Ascending aorta (tissue), 2 donors: ENCODE results near the gene MIPEP. TPM values are rescaled to one million over a fixed set of nuclear protein-coding genes. Genes with fewer than 3 reads are reported as not detected.

Experiments
- DNase-seq, 2 donors: peaks; one replicate each; pipeline ENCODE4 v3.0.0-alpha.2; 2019; ENCODE audit warnings: low spot score in 2 of 2
- H3K27ac ChIP-seq, 2 donors: fragments of 200-600 bp; sonication (generic); one replicate each; pipeline ENCODE4 v1.5.1; 2016 to 2017; ENCODE audit warnings: mild to moderate bottlenecking in 1 of 2
- H3K27me3 ChIP-seq: fragments of 200-600 bp; sonication (generic); one replicate; pipeline ENCODE4 v1.5.1; 2017
- H3K36me3 ChIP-seq, 2 donors: fragments of 200-600 bp; sonication (generic); one replicate each; pipeline ENCODE4 v1.5.1; 2016
- H3K4me1 ChIP-seq, 2 donors: fragments of 200-600 bp; sonication (generic); one replicate each; pipeline ENCODE4 v1.5.1; 2016 to 2017; ENCODE audit warnings: mild to moderate bottlenecking in 1 of 2
- H3K4me3 ChIP-seq, 2 donors: fragments of 200-600 bp; sonication (generic); one replicate each; pipeline ENCODE4 v1.5.1; 2016 to 2017; ENCODE audit warnings: mild to moderate bottlenecking in 1 of 2
- H3K9me3 ChIP-seq, 2 donors: fragments of 200-600 bp; sonication (generic); one replicate each; pipeline ENCODE4 v1.5.1; 2016
- intact Hi-C: fragments of 100-400 bp; cut with DNase I; formaldehyde crosslinking; loops from one replicate; pipeline ENCODE4 v1.15.1; 2023
- total RNA-seq: library from RNA; depleted of rRNA; stranded (reverse); fragments of >200 nt; gene quantifications from one replicate; pipeline ENCODE4 v1.1.0, GENCODE V29; 2016
- TF ChIP-seq, protein P1 (sequence below), 3 experiments: fragments of 200-600 bp in 2 of 3; fragments of 450-650 bp in 1 of 3; sonication (generic) in 2 of 3; IDR thresholded peaks; one replicate each; pipeline ENCODE4 v1.5.1; 2016 to 2019; ENCODE audit warnings: antibody characterized with exemption in 3 of 3, mild to moderate bottlenecking in 1 of 3, moderate library complexity in 1 of 3

Gene MIPEP
- total RNA-seq, 1 donor from 2014 or later = 2.8 TPM

DNA sequence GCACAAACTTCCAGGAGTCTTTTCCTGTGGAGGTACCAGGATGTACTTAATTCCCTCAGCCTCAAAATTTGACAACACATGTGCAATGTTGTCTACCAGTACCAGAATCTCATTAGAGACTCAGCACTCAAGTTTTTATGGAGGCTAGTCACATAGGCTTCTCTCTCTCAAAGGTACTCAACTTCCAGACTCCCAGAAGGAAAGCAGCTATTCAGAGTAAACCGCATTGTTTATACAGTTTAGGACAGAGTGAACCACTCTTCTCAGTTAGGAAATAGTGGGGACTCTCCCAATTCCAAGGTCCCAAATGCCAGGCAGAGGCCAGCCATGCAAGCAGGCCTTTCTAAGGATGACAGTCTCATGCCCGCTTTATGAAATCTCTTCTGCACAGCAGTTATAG lies 16.6 kb upstream of the MIPEP start:
- H3K4me1 ChIP-seq = peaks cover 0 to 6% of the 10 kb centered on the region in 2 donors
- no peaks in the 10 kb centered on the region for H3K27me3 ChIP-seq
- TF ChIP-seq, protein P1, sequence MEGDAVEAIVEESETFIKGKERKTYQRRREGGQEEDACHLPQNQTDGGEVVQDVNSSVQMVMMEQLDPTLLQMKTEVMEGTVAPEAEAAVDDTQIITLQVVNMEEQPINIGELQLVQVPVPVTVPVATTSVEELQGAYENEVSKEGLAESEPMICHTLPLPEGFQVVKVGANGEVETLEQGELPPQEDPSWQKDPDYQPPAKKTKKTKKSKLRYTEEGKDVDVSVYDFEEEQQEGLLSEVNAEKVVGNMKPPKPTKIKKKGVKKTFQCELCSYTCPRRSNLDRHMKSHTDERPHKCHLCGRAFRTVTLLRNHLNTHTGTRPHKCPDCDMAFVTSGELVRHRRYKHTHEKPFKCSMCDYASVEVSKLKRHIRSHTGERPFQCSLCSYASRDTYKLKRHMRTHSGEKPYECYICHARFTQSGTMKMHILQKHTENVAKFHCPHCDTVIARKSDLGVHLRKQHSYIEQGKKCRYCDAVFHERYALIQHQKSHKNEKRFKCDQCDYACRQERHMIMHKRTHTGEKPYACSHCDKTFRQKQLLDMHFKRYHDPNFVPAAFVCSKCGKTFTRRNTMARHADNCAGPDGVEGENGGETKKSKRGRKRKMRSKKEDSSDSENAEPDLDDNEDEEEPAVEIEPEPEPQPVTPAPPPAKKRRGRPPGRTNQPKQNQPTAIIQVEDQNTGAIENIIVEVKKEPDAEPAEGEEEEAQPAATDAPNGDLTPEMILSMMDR (IDR thresholded peaks at IDR 0.05) = no peak
- intact Hi-C loops = no loop called here
- no peak overlapping the region for H3K27ac ChIP-seq
- H3K36me3 ChIP-seq = no peaks in the 10 kb centered on the region
- no peak for DNase-seq
- no peak overlapping the region for H3K4me3 ChIP-seq
- no peaks in the 10 kb centered on the region for H3K9me3 ChIP-seq

DNA sequence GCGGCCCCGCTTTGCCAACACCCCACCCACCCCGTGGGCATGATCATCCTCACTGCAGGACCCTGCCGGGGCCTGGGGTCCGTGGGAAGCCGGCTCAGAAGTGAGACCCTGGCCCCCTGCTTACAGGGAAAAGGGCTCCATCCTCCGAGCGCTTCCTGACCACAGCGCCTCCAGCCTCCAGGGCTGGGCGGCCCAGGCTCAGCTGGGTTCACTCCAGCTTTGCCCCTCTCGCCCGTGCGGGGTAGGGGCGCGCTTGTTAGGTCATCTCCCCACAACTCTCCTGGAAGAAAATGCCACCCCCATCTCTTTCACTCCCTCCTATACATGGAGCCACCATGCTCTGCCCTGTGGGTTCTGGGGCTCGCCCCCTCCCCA lies 14.7 kb upstream of the MIPEP start:
- H3K27ac ChIP-seq = no peak overlapping the region
- TF ChIP-seq, protein P1 (IDR thresholded peaks at IDR 0.05) = no peak
- intact Hi-C loops = no loop called here
- H3K27me3 ChIP-seq = no peaks in the 10 kb centered on the region
- no peak overlapping the region for H3K4me3 ChIP-seq
- peaks cover 0 to 6% of the 10 kb centered on the region in 2 donors for H3K4me1 ChIP-seq
- H3K36me3 ChIP-seq = no peaks in the 10 kb centered on the region
- no peak for DNase-seq
- H3K9me3 ChIP-seq = no peaks in the 10 kb centered on the region

DNA sequence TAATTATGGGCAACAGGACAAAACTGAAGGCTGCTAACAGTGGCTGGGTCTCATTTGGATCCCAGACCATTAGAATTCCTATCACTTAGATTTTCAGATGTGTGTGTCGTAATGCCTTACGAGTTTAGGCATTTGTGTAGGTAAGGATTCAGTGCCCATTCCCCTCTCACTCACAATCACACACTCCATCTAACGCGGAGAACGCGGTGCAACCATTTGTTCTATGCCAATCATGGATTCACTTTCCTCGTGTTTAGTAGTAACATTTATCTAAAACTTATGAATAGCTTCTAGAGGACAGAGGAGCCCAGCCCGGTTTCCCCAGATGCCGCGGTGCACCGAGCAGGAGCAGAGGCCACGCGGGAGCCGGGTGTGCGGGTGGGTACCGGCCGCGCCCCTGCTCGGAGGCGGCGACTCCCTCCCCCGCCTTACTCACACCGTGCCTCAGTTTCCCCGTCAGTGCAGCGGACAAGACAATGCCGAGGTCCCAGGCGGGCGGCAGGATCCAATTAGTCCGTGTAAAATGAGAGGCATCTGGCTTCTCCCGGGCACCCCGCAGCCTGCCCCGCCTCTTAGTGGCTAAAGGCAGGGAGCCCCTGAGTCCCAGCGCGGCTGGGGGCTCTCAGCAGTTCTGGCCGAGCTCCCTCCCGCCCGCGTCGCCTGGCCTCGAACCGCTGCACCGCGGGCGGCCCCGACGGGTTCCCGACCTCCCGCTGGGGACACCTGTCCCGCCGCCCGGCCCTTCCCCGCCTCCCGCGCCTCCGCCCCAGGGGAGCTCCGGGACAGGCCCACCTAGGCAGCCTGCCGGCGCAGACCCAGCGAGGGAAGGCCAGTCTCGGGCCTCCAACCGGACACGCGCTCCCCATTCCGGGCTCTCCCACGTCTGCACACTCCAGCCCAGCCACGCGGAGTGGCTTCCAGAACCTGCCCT lies 14.0 kb upstream of the MIPEP start:
- Histone ChIP-seq H3K4me1 (peaks cover 0 to 6% of the 10 kb centered on the region in 2 donors), H3K36me3 (no peaks in the 10 kb centered on the region), H3K9me3 (no peaks in the 10 kb centered on the region), H3K27me3 (no peaks in the 10 kb centered on the region), H3K27ac (no peak overlapping the region), H3K4me3 (peak overlapping the region; percentile 27 to 44)
- DNase-seq = no peak
- TF ChIP-seq, protein P1 (IDR thresholded peaks at IDR 0.05) = no peak
- intact Hi-C loops = no loop called here

DNA sequence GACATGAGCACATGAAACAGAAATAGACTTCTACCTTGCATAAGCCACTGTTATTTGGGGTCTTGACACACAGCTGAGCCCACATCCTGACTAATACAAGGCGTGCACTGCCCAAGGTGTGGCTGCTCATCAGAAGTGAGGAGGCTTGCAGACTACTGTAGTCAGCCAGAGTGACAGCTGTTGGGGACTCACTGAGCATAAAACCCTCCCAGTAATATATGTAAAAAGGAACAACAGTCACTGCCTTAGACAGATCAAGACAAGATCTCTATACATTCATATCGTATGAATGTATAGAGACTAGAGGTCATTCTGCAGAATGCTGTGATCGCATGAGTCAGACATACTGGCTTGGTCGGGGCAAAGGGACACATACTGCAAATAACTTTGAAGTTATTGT lies 12.2 kb upstream of the MIPEP start:
- Histone ChIP-seq H3K4me1 (peaks cover 0 to 6% of the 10 kb centered on the region in 2 donors), H3K36me3 (no peaks in the 10 kb centered on the region), H3K9me3 (no peaks in the 10 kb centered on the region), H3K27ac (no peak overlapping the region), H3K4me3 (no peak overlapping the region), H3K27me3 (no peaks in the 10 kb centered on the region)
- TF ChIP-seq, protein P1 (IDR thresholded peaks at IDR 0.05) = no peak
- DNase-seq = no peak
- intact Hi-C loops = no loop called here

DNA sequence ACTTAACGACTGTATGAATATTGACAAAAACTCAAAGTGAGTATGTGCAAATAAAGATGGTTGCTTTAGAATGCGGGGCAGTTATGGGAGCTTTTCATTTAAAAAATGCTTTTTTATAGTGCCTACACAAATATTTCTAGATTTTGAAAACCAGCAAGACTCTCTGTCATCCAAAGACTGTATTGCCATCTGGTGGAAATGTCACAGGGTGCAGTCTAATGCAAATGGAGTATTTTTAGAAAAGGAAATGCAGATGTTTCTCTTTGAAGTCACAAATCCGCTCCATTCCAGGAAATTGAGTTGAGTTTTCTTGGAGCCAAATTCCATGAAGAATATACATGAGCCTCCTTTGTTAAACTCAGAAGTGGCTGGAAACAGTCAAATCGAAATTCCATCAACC lies 10.4 kb upstream of the MIPEP start:
- intact Hi-C loops = loop anchor here (1.0 kb wide), 1 partner anchor 433 kb away; no protein-coding TSS in a partner anchor
- no peak overlapping the region for H3K27ac ChIP-seq
- H3K36me3 ChIP-seq = no peaks in the 10 kb centered on the region
- H3K9me3 ChIP-seq = no peaks in the 10 kb centered on the region
- DNase-seq = no peak
- TF ChIP-seq, protein P1 (IDR thresholded peaks at IDR 0.05) = peak in 2 of 3 experiments; percentile 33 to 36
- H3K4me1 ChIP-seq = peaks cover 0 to 6% of the 10 kb centered on the region in 2 donors
- no peak overlapping the region for H3K4me3 ChIP-seq
- H3K27me3 ChIP-seq = no peaks in the 10 kb centered on the region
